Suprapubic skin (tissue), 4 donors: ENCODE data around the gene PLOD2. TPM values are rescaled to one million over a fixed set of nuclear protein-coding genes. Genes with fewer than 3 reads are reported as not detected.

Experiments
- DNase-seq, 2 donors: peaks; one replicate each; pipeline ENCODE4 v3.0.0-alpha.2; 2019; ENCODE audit warnings: low spot score in 2 of 2
- H3K27ac ChIP-seq: fragments of 200-600 bp; sonication (generic); one replicate; pipeline ENCODE4 v1.5.1; 2019
- H3K27me3 ChIP-seq: fragments of 200-600 bp; sonication (generic); one replicate; pipeline ENCODE4 v1.5.1; 2019
- H3K36me3 ChIP-seq: fragments of 200-600 bp; sonication (generic); one replicate; pipeline ENCODE4 v1.5.1; 2019
- H3K4me1 ChIP-seq: fragments of 200-600 bp; sonication (generic); one replicate; pipeline ENCODE4 v1.5.1; 2019
- H3K4me3 ChIP-seq: fragments of 200-600 bp; sonication (generic); one replicate; pipeline ENCODE4 v1.5.1; 2019; ENCODE audit warnings: mild to moderate bottlenecking
- H3K9me3 ChIP-seq: fragments of 200-600 bp; sonication (generic); one replicate; pipeline ENCODE4 v1.5.1; 2019
- CTCF ChIP-seq, 2 donors: fragments of 200-600 bp in 1 of 2; fragments of 450-650 bp in 1 of 2; sonication (generic) in 1 of 2; IDR thresholded peaks; one replicate each; pipeline ENCODE4 v1.5.1; 2016 to 2019; ENCODE audit warnings: antibody characterized with exemption in 2 of 2, mild to moderate bottlenecking in 1 of 2, moderate library complexity in 1 of 2
- EP300 ChIP-seq: sonication (generic); formaldehyde crosslinking; IDR thresholded peaks from one replicate; pipeline ENCODE4 v1.6.1; 2017; ENCODE audit warnings: antibody characterized with exemption
- POLR2A ChIP-seq, 2 donors: fragments of 450-650 bp; IDR thresholded peaks; one replicate each; pipeline ENCODE4 v1.6.1; 2017; ENCODE audit warnings: antibody characterized with exemption in 2 of 2, mild to moderate bottlenecking in 2 of 2, moderate library complexity in 2 of 2
- POLR2AphosphoS5 ChIP-seq, 3 donors: sonication (generic); formaldehyde crosslinking; IDR thresholded peaks; one replicate each; pipeline ENCODE4 v1.6.1; 2017; ENCODE audit warnings: antibody characterized with exemption in 3 of 3
- WGBS: methylation state at CpG from one replicate; pipeline ENCODE4 v1.1.5; 2018; 5-methylcytosine and 5-hydroxymethylcytosine counted together
- total RNA-seq, 4 donors: library from RNA; depleted of rRNA; stranded (reverse); fragments of >200 nt; gene quantifications; one replicate each; pipeline ENCODE4 v1.1.0, GENCODE V29; 2016

Gene PLOD2
- total RNA-seq, 4 donors from 2014 or later, result 5.3 to 19.0 (median 8.6) TPM

DNA sequence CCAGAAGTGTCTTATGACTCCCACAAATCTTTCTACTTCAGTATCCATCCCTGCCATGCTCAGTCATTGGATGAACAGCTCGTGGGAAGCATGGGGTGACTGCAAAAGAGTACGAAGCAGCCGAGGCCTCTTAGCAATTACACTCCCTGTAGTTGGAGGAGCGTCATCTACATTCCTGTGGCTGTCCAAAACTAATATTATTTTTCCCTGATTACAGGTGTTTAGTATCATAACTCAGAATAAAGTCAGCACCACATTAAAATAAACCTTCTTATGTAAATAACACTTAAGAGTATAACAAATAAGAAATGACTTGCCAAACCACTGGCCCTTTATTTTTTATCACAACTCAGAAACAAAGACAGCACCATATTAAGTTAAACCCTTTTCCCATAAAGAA is 141.5 kb downstream of the PLOD2 start:
- Histone ChIP-seq H3K4me1 (no peaks in the 10 kb centered on the region), H3K27me3 (no peaks in the 10 kb centered on the region), H3K27ac (no peak overlapping the region), H3K4me3 (no peak overlapping the region), H3K36me3 (no peaks in the 10 kb centered on the region), H3K9me3 (no peaks in the 10 kb centered on the region)
- no peak for DNase-seq
- 65% methylated on average over 4 of the region's 4 CpGs for WGBS
- TF ChIP-seq CTCF (IDR thresholded peaks at IDR 0.05), result no peak
- no peak for TF ChIP-seq POLR2A (IDR thresholded peaks at IDR 0.05)
- no peak for TF ChIP-seq EP300
- no peak for TF ChIP-seq POLR2AphosphoS5 (IDR thresholded peaks at IDR 0.05)

Other genes with a start within 250 kb of the PLOD2 start
- 10 to 100 TPM; 16.4 to 37.3 (median 23.7) TPM for gene PLSCR4, start 89.9 kb upstream of the PLOD2 start, total RNA-seq